Hepatocyte (in vitro differentiated cells): ENCODE results near the gene PTPRT.

Experiments used
- CTCF ChIP-seq: fragments of 200-600 bp; sonication (generic); IDR thresholded peaks from 2 replicates; pipeline ENCODE4 v1.5.1; 2016; ENCODE audit warnings: antibody characterized with exemption, mild to moderate bottlenecking; ENCODE audit not compliant: poor library complexity
- EZH2 ChIP-seq: fragments of 200-600 bp; sonication (generic); IDR thresholded peaks from 2 replicates; pipeline ENCODE4 v1.6.1; 2016; ENCODE audit warnings: antibody characterized with exemption, mild to moderate bottlenecking, borderline replicate concordance

GRCh38 chr20:42152575-42152974 is 1037.1 kb downstream of the PTPRT start:
- TF ChIP-seq CTCF: no peak
- no peak for TF ChIP-seq EZH2
